K562 treated with DMSO at 1 percent for 4 hours (cell line): ENCODE measurements around the gene LRRC8A. TPM values are rescaled to one million over a fixed set of nuclear protein-coding genes. Genes with fewer than 3 reads are reported as not detected.

Source experiments
- total RNA-seq: library from RNA; unstranded; fragments of 300-600 nt; gene quantifications from 2 replicates; pipeline ENCODE4 v1.2.3, GENCODE V29; 2022; ENCODE audit not compliant: insufficient read depth

LRRC8A gene
- total RNA-seq: 28.7 and 39.4 TPM in 2 replicates

DNA sequence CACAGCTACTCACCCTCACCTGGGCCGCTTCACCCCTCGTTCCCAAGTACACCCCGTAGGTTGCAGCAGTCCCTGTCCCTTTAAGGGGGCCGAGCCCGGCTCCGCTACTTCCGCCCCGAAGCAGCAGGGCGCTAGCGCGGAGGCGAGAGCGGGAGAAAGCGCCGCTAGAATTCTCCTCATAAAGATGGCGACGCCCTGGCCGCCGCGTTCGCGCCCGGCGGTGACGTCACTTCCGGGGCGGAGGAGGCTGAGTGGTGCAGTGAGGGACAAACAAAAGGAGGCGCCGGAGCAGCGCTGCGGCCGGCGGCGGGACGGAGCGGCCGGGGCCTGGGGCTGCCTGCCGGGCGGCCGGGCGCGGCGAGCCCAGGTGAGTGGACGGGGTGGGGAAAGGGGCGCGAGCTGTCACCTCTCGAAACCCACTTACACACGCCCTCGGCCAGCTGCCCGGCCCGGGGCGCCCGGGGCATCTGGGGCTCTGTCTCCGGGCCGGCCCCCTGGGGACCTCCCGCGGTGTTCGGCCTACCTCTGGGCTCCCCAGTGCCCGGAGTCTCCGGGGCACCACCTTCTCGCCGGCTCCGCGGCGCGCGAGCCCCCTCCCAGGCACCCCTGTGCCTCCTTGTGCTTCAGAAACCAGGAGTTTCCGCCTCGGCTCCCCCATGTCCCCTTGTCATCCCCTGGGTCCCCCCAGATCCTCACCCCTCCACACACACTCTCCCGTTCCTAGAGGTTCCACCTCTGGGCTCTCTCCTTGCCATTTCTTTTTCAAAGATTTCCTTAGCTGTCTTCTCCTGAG is at the start of gene LRRC8A, which contains the start of gene KYAT1:
Gene LRRC8A, plus strand, starts transcription at position 250 of the 793 bp plus-strand sequence. CDS start 25,032 bp downstream, outside the sequence.
Gene KYAT1, minus strand, starts transcription at position 67 of the 793 bp plus-strand sequence. CDS start 36,545 bp downstream, outside the sequence.

GRCh38 chr9:128920381-128921058 is 38.6 kb downstream of the LRRC8A start, which contains the start of gene PHYHD1:
PHYHD1 (plus strand) TSS chr9:128920982; CDS start chr9:128922324, 1,342 bp downstream.

GRCh38 chr9:128947527-128948301 is 65.8 kb downstream of the LRRC8A start, which contains the start of the genes DOLK and NUP188:
DOLK (minus strand) TSS chr9:128947603; CDS start chr9:128947303, 300 bp downstream.
NUP188 (plus strand) TSS chr9:128947699; CDS start chr9:128947720, 21 bp downstream.

Other genes starting within 250 kb of the LRRC8A start
- 153 and 184 TPM in 2 replicates for gene DYNC2I2, start 225.3 kb upstream of the LRRC8A start, total RNA-seq
- gene SET, start 192.9 kb upstream of the LRRC8A start, total RNA-seq: 334 and 357 TPM in 2 replicates
- 27.3 and 31.8 TPM in 2 replicates for gene PKN3, start 179.6 kb upstream of the LRRC8A start, total RNA-seq
- gene ZDHHC12, start 158.0 kb upstream of the LRRC8A start, total RNA-seq: 41.6 and 41.9 TPM in 2 replicates
- 34.0 and 39.0 TPM in 2 replicates for gene ZER1, start 110.2 kb upstream of the LRRC8A start, total RNA-seq
- gene TBC1D13, start 94.9 kb upstream of the LRRC8A start, total RNA-seq: 33.3 and 37.7 TPM in 2 replicates
- 143 and 152 TPM in 2 replicates for gene ENDOG, start 63.6 kb upstream of the LRRC8A start, total RNA-seq
- 18.9 and 19.7 TPM in 2 replicates for gene SPOUT1, start 52.3 kb upstream of the LRRC8A start, total RNA-seq
- gene KYAT1, start 183 bp upstream of the LRRC8A start, total RNA-seq: 15.4 and 16.1 TPM in 2 replicates
- gene PHYHD1, start 38.8 kb downstream of the LRRC8A start, total RNA-seq: 0.51 and 2.4 TPM in 2 replicates
- 9.3 and 9.7 TPM in 2 replicates for gene DOLK, start 65.5 kb downstream of the LRRC8A start, total RNA-seq
- gene NUP188, start 65.6 kb downstream of the LRRC8A start, total RNA-seq: 51.0 and 68.0 TPM in 2 replicates
- gene SH3GLB2, start 146.2 kb downstream of the LRRC8A start, total RNA-seq: 74.5 and 82.0 TPM in 2 replicates
- gene MIGA2, start 154.5 kb downstream of the LRRC8A start, total RNA-seq: 14.2 and 26.5 TPM in 2 replicates
- gene DOLPP1, start 199.0 kb downstream of the LRRC8A start, total RNA-seq: 23.2 and 24.5 TPM in 2 replicates
- 24.3 and 29.3 TPM in 2 replicates for gene CRAT, start 228.7 kb downstream of the LRRC8A start, total RNA-seq
- gene PTPA, start 229.3 kb downstream of the LRRC8A start, total RNA-seq: 98.6 and 104 TPM in 2 replicates